Calu3 (cell line): ENCODE measurements around the gene CDH4. TPM values are rescaled to one million over a fixed set of nuclear protein-coding genes. Genes with fewer than 3 reads are reported as not detected.

Source experiments
- BruUV-seq: library from RNA; stranded (reverse); fragments of 400-500 nt; replicated peaks from 2 replicates; lab custom pipeline; 2021; lab: Mats Ljungman, UMichigan
- CTCF ChIA-PET: fragments of 300-600 bp; sonication (Branson Sonifier 250); formaldehyde crosslinking; loops from one replicate; lab custom pipeline; 2022; ENCODE audit warnings: antibody characterized with exemption; lab: Charles Lee
- DNase-seq: peaks from one replicate; pipeline ENCODE4 v3.0.0; 2022
- H3K27ac Mint-ChIP-seq: one replicate; pipeline ENCODE4 v1.8.0; 2022; ENCODE audit warnings: mixed read lengths; ENCODE audit not compliant: unreplicated experiment
- H3K27me3 Mint-ChIP-seq: one replicate; pipeline ENCODE4 v1.8.0; 2022; ENCODE audit warnings: mixed read lengths; ENCODE audit not compliant: unreplicated experiment
- H3K36me3 Mint-ChIP-seq: one replicate; pipeline ENCODE4 v1.8.0; 2022; ENCODE audit warnings: mild to moderate bottlenecking, moderate library complexity, mixed read lengths; ENCODE audit not compliant: insufficient read depth, unreplicated experiment
- H3K4me1 Mint-ChIP-seq: one replicate; pipeline ENCODE4 v1.8.0; 2022; ENCODE audit warnings: mild to moderate bottlenecking, low read depth, mixed read lengths; ENCODE audit not compliant: unreplicated experiment
- H3K4me3 Mint-ChIP-seq: one replicate; pipeline ENCODE4 v1.8.0; 2022; ENCODE audit warnings: mild to moderate bottlenecking, low read depth, moderate library complexity, mixed read lengths; ENCODE audit not compliant: unreplicated experiment
- H3K9me3 Mint-ChIP-seq: one replicate; pipeline ENCODE4 v1.8.0; 2022; ENCODE audit warnings: low read depth, mixed read lengths; ENCODE audit not compliant: unreplicated experiment
- CTCF ChIP-seq: fragments of 200-600 bp; IDR thresholded peaks from one replicate; pipeline ENCODE4 v1.8.0; 2022; ENCODE audit warnings: antibody characterized with exemption; ENCODE audit not compliant: unreplicated experiment
- intact Hi-C: fragments of 100-400 bp; cut with micrococcal nuclease; formaldehyde crosslinking; loops from one replicate; pipeline ENCODE4 v1.10.0; 2022; ENCODE audit not compliant: unreplicated experiment
- total RNA-seq: library from RNA; stranded (reverse); gene quantifications from 2 replicates; pipeline ENCODE4 v1.2.3, GENCODE V29; 2022

Gene CDH4
- total RNA-seq, 1 experiment from 2014 or later = not detected

- H3K4me3 Mint-ChIP-seq = no peak overlapping the region
- DNase-seq = peak; percentile 16
- no peaks in the 10 kb centered on the region for H3K4me1 Mint-ChIP-seq
- CTCF ChIA-PET = interaction anchor here (0.6 kb wide), 1 partner anchor 301 kb away, joined by 6 read pairs; no protein-coding TSS in a partner anchor
- H3K27me3 Mint-ChIP-seq = no peaks in the 10 kb centered on the region
- H3K9me3 Mint-ChIP-seq = peaks cover 2% of the 10 kb centered on the region
- H3K36me3 Mint-ChIP-seq = no peaks in the 10 kb centered on the region
- no peak for TF ChIP-seq CTCF
- BruUV-seq = no TSS peak
- H3K27ac Mint-ChIP-seq = no peak overlapping the region
- intact Hi-C loops = no loop called here
These were observed 501.4 kb downstream of the CDH4 start for GRCh38 chr20:61753316-61753942.

GRCh38 chr20:61753987-61754956 is 502.2 kb downstream of the CDH4 start:
- H3K27me3 Mint-ChIP-seq = no peaks in the 10 kb centered on the region
- intact Hi-C loops = no loop called here
- CTCF ChIA-PET = interaction anchor here (0.6 kb wide), 1 partner anchor 301 kb away, joined by 6 read pairs; no protein-coding TSS in a partner anchor
- H3K36me3 Mint-ChIP-seq = no peaks in the 10 kb centered on the region
- no peak for DNase-seq
- H3K4me1 Mint-ChIP-seq = no peaks in the 10 kb centered on the region
- no peak overlapping the region for H3K27ac Mint-ChIP-seq
- H3K9me3 Mint-ChIP-seq = peaks cover 2% of the 10 kb centered on the region
- H3K4me3 Mint-ChIP-seq = no peak overlapping the region
- TF ChIP-seq CTCF = no peak
- no TSS peak for BruUV-seq

GRCh38 chr20:61754976-61755778 is 503.1 kb downstream of the CDH4 start:
- H3K27me3 Mint-ChIP-seq = peaks cover 2% of the 10 kb centered on the region
- no peak for DNase-seq
- H3K27ac Mint-ChIP-seq = no peak overlapping the region
- H3K4me1 Mint-ChIP-seq = no peaks in the 10 kb centered on the region
- CTCF ChIA-PET = no interaction called here
- H3K36me3 Mint-ChIP-seq = no peaks in the 10 kb centered on the region
- no peak overlapping the region for H3K4me3 Mint-ChIP-seq
- BruUV-seq = no TSS peak
- intact Hi-C loops = no loop called here
- H3K9me3 Mint-ChIP-seq = peaks cover 2% of the 10 kb centered on the region
- TF ChIP-seq CTCF = no peak
